Lung (tissue), 12 donors: ENCODE data around the gene PCDHGA2. TPM values are rescaled to one million over a fixed set of nuclear protein-coding genes. Genes with fewer than 3 reads are reported as not detected.

Experiments used
- ATAC-seq: fragments of 200-7000 bp; cut with Tn5 transposase; one replicate; pipeline ENCODE4 v1.9.1; 2020; ENCODE audit warnings: moderate number of reproducible peaks; ENCODE audit not compliant: insufficient read depth, low FRiP score
- DNase-seq, 3 donors: peaks; one replicate each; pipeline ENCODE4 v3.0.0-alpha.2; 2013 to 2017
- H3K27ac ChIP-seq, 2 donors: one replicate each; pipeline ENCODE4 v1.5.1; 2013; ENCODE audit warnings: mild to moderate bottlenecking in 2 of 2, moderate library complexity in 2 of 2, control low read depth in 1 of 2, inconsistent platforms in 1 of 2, low read depth in 1 of 2, low read length in 1 of 2
- H3K27me3 ChIP-seq, 3 donors: one replicate each; pipeline ENCODE4 v1.5.1; 2013; ENCODE audit warnings: low read length in 2 of 3; ENCODE audit not compliant: control insufficient read depth in 3 of 3, insufficient read depth in 3 of 3
- H3K36me3 ChIP-seq, 4 donors: one replicate each; pipeline ENCODE4 v1.5.1; 2013; ENCODE audit warnings: low read length in 4 of 4, mild to moderate bottlenecking in 1 of 4, moderate library complexity in 1 of 4; ENCODE audit not compliant: control insufficient read depth in 4 of 4, insufficient read depth in 4 of 4
- H3K4me1 ChIP-seq, 5 donors: one replicate each; pipeline ENCODE4 v1.5.1; 2013; ENCODE audit warnings: low read length in 5 of 5, mild to moderate bottlenecking in 2 of 5, moderate library complexity in 1 of 5; ENCODE audit not compliant: control insufficient read depth in 5 of 5, insufficient read depth in 5 of 5
- H3K4me3 ChIP-seq: one replicate; pipeline ENCODE4 v1.5.1; 2013; ENCODE audit warnings: mild to moderate bottlenecking, control low read depth, moderate library complexity
- H3K9ac ChIP-seq, 2 donors: one replicate each; pipeline ENCODE4 v1.5.1; 2013; ENCODE audit warnings: low read length in 2 of 2, control low read depth in 1 of 2; ENCODE audit not compliant: insufficient read depth in 1 of 2
- H3K9me3 ChIP-seq, 4 donors: one replicate each; pipeline ENCODE4 v1.5.1; 2013; ENCODE audit warnings: low read length in 3 of 4, mild to moderate bottlenecking in 1 of 4, moderate library complexity in 1 of 4; ENCODE audit not compliant: control insufficient read depth in 4 of 4, insufficient read depth in 3 of 4
- CTCF ChIP-seq: IDR thresholded peaks from 2 replicates; pipeline ENCODE4 v1.5.1; 2012; ENCODE audit warnings: mild to moderate bottlenecking; ENCODE audit errors: control extremely low read depth, extremely low read depth
- WGBS, 2 donors: extraction: QIAGEN DNeasy Blood & Tissue Kit; methylation state at CpG; one replicate each; pipeline ENCODE4 v1.1.7; 2013; 5-methylcytosine and 5-hydroxymethylcytosine counted together
- polyA plus RNA-seq, 2 donors: library from polyadenylated mRNA; stranded (reverse); fragments of 200-250 nt; gene quantifications; one replicate each; pipeline ENCODE4 v1.2.1, GENCODE V29; 2013
- total RNA-seq, 2 donors: library from RNA; depleted of rRNA in 1 of 2; stranded (reverse); fragments of >200 nt in 1 of 2; gene quantifications; one replicate each; pipeline ENCODE4 v1.2.1, GENCODE V29; 2014 to 2021
- donor health status: control.
- donor health status: control.
- donor health status: Bipolar disorder and iron deficiency.
- donor health status: healthy.
- donor health status: DM: yes; HTN: yes; CAD: no.

The PCDHGA2 gene
- total and polyA plus RNA-seq, 4 donors: 0.39 to 7.7 (median 3.3) TPM

DNA sequence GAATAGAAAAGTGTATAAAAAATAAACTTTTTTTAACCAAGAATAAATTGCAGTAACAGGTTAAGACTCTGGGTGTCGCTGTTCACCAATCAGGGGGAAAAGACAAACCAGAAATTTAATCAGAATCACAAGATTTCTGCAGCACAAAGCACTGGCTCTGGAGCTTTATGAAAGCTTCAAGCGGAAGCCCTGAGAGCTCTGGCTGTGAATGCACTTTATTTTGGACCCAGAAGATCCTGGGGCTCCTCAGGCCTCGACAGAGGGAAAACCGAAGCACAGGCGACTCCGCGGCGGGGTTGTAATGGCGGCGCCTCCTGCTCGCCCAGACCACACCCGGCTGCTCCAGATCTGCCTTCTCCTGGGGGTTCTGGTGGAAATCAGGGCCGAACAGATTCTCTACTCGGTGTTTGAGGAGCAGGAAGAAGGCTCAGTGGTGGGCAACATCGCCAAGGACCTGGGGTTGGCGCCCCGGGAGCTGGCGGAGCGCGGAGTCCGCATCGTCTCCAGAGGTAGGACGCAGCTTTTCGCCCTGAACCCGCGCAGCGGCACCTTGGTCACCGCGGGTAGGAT, 16.4 kb downstream of the PCDHGA2 start, which contains the start of gene PCDHGA4:
Gene PCDHGA4 (plus strand): TSS at position 122 of the 570 bp plus-strand sequence. CDS start 87 bp downstream, at position 209.
- TF ChIP-seq CTCF: no peak
- ATAC-seq: no peak
- Histone ChIP-seq H3K4me3 (no peak within 1 kb of the TSS), H3K27me3 (no peaks in the 10 kb centered on the region), H3K36me3 (no peaks in the 10 kb centered on the region), H3K9ac (no peak within 1 kb of the TSS), H3K9me3 (peaks cover 11 to 47% (median 26%) of the 10 kb centered on the region in 4 donors), H3K27ac (no peak within 1 kb of the TSS), H3K4me1 (no peaks in the 10 kb centered on the region)
- 15% methylated on average over 29 of the region's 29 CpGs for whole genome bisulfite sequencing, 2 donors
- DNase-seq: peak in 1 of 3 donors; percentile 6

GRCh38 chr5:141355641-141356040, 17.1 kb downstream of the PCDHGA2 start:
- DNase-seq (no peak), ATAC-seq (no peak)
- H3K27me3 ChIP-seq: no peaks in the 10 kb centered on the region
- no peak overlapping the region for H3K9ac ChIP-seq
- WGBS, 2 donors: 49 to 50% methylated on average over 24 of the region's 24 CpGs
- TF ChIP-seq CTCF: no peak
- no peaks in the 10 kb centered on the region for H3K4me1 ChIP-seq
- no peak overlapping the region for H3K27ac ChIP-seq
- H3K9me3 ChIP-seq: peaks cover 11 to 48% (median 27%) of the 10 kb centered on the region in 4 donors
- H3K36me3 ChIP-seq: peaks cover 0 to 3% (median 0%) of the 10 kb centered on the region in 4 donors
- H3K4me3 ChIP-seq: no peak overlapping the region

GRCh38 chr5:141356133-141356532, 17.6 kb downstream of the PCDHGA2 start:
- TF ChIP-seq CTCF: no peak
- H3K36me3 ChIP-seq: peaks cover 0 to 3% (median 0%) of the 10 kb centered on the region in 4 donors
- DNase-seq (no peak), ATAC-seq (no peak)
- 66 to 77% methylated on average over 5 of the region's 5 CpGs for WGBS, 2 donors
- no peak overlapping the region for H3K27ac ChIP-seq
- no peaks in the 10 kb centered on the region for H3K27me3 ChIP-seq
- H3K4me1 ChIP-seq: no peaks in the 10 kb centered on the region
- H3K4me3 ChIP-seq: no peak overlapping the region
- no peak overlapping the region for H3K9ac ChIP-seq
- H3K9me3 ChIP-seq: peaks cover 11 to 49% (median 27%) of the 10 kb centered on the region in 4 donors
